Peyer's patch (tissue), 4 donors: ENCODE results near the gene CHP2.

Experiments
- POLR2A ChIP-seq, 2 donors: fragments of 450-650 bp; IDR thresholded peaks; one replicate each; pipeline ENCODE4 v1.5.1; 2017; ENCODE audit warnings: antibody characterized with exemption in 2 of 2, mild to moderate bottlenecking in 2 of 2, moderate library complexity in 2 of 2
- TF ChIP-seq, protein P1 (sequence below), 6 experiments: fragments of 450-650 bp in 4 of 6; fragments of 200-600 bp in 2 of 6; sonication (generic) in 1 of 6; IDR thresholded peaks; one replicate each; pipeline ENCODE4 v1.5.1; 2017 to 2019; ENCODE audit warnings: antibody characterized with exemption in 6 of 6, mild to moderate bottlenecking in 3 of 6, moderate library complexity in 1 of 6

DNA sequence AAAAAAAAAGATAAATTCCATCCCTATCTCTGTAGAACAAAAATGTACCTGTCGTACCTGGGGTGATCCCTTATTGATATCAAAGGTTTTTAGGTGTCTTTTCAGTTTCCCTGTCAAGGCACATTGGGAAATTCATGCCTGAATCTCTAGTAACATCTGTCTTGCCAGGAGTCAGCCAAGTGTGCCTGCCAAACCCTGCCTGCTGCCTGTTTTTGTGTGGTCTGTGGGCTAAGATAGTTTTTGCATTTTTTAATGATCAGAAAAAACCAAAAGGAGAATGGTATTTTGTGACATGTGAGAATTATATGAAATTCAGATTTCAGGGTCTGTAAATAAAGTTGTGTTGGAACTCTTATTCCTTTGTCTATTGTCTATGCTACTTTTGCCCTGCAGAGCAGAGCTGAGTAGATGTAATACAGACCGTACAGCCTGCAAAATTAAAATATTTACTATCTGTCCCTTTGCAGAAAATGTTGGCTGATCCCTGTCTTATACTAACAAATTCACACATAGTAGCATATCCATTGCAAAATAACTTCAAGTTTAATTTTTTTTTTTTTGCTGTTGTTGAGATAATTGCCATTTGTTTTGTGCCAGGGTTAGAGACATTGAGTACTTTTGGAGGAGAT, 13.0 kb upstream of the CHP2 start:
- no peak for TF ChIP-seq POLR2A (IDR thresholded peaks at IDR 0.05)
- TF ChIP-seq, protein P1, sequence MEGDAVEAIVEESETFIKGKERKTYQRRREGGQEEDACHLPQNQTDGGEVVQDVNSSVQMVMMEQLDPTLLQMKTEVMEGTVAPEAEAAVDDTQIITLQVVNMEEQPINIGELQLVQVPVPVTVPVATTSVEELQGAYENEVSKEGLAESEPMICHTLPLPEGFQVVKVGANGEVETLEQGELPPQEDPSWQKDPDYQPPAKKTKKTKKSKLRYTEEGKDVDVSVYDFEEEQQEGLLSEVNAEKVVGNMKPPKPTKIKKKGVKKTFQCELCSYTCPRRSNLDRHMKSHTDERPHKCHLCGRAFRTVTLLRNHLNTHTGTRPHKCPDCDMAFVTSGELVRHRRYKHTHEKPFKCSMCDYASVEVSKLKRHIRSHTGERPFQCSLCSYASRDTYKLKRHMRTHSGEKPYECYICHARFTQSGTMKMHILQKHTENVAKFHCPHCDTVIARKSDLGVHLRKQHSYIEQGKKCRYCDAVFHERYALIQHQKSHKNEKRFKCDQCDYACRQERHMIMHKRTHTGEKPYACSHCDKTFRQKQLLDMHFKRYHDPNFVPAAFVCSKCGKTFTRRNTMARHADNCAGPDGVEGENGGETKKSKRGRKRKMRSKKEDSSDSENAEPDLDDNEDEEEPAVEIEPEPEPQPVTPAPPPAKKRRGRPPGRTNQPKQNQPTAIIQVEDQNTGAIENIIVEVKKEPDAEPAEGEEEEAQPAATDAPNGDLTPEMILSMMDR (IDR thresholded peaks at IDR 0.05), result no peak
